Measurements from ENCODE around the gene TMEM167A. TPM values are rescaled to one million over a fixed set of nuclear protein-coding genes. Genes with fewer than 3 reads are reported as not detected.

TMEM167A gene
- total and polyA plus RNA-seq, 2 donors (not counting 1 experiment from before 2014, with no cell fraction given) = 9.2 to 41.2 TPM

DNA sequence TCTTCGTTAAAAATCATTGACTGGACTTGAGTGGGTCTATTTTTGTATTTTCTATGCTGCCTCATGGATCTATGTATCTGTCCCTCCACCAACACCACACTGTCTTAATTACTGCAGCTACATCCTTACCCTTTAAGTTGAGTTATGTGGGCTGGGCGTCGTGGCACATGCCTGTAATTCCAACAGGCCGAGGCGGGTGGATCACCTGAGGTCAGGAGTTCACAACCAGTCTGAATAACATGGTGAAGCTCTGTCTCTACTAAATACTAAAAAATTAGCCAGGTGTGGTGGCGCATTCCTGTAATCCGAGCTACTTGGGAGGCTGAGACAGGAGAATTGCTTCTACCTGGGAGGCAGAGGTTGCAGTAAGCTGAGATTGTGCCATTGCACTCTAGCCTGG lies 48.4 kb upstream of the TMEM167A start:
- WGBS (ENCODE audit: insufficient coverage) = 100% methylated on average over 4 of the region's 7 CpGs
- Histone ChIP-seq H3K27me3 (replicated peaks in 1 of 4; ENCODE audit: control extremely low read depth in 1 of 4, control insufficient read depth in 3 of 4, insufficient read depth in 4 of 4, low read length in 3 of 4) (no peaks in the 10 kb centered on the region), H3K4me3 (ENCODE audit: control extremely low read depth in 1 of 5, extremely low read depth in 1 of 5, insufficient read depth in 1 of 5, low read depth in 2 of 5, low read length in 4 of 5) (no peak overlapping the region), H3K79me2 (ENCODE audit: control insufficient read depth, insufficient read depth, low read length) (no peaks in the 10 kb centered on the region), H4K20me1 (ENCODE audit: control insufficient read depth, insufficient read depth, low read length, poor library complexity, severe bottlenecking) (no peaks in the 10 kb centered on the region), H3K9ac (ENCODE audit: low read length) (no peak overlapping the region), H3K4me2 (replicated peaks; ENCODE audit: low read depth, low read length, poor library complexity, severe bottlenecking) (no peak overlapping the region), H3K4me1 (ENCODE audit: control insufficient read depth in 2 of 2, insufficient read depth in 2 of 2, low read length in 2 of 2) (no peaks in the 10 kb centered on the region), H3K36me3 (replicated peaks in 1 of 2; ENCODE audit: control extremely low read depth in 1 of 2, control insufficient read depth in 1 of 2, extremely low read depth in 1 of 2, insufficient read depth in 2 of 2, low read length in 1 of 2) (no peaks in the 10 kb centered on the region), H3K9me3 (ENCODE audit: control extremely low read depth in 1 of 3, control insufficient read depth in 2 of 3, insufficient read depth in 1 of 3, low read length in 2 of 3) (peaks cover 0 to 3% (median 0%) of the 10 kb centered on the region in 3 donors), H3K27ac (ENCODE audit: low read length in 2 of 2) (no peak overlapping the region), H2AFZ (ENCODE audit: insufficient read depth, low read depth, low read length, poor library complexity, severe bottlenecking) (no peak overlapping the region)
- Mint-ChIP-seq H3K4me3 (no peak overlapping the region), H3K4me1 (no peaks in the 10 kb centered on the region), H3K27me3 (no peaks in the 10 kb centered on the region), H3K27ac (no peak overlapping the region), H3K9me3 (ENCODE audit: insufficient read depth) (peaks cover 6% of the 10 kb centered on the region)
- ATAC-seq (ENCODE audit: low read depth) = no peak
- intact Hi-C loops (cut with micrococcal nuclease) = no loop called here
- DNase-seq = no peak
- ChIA-PET CTCF (no interaction called here), POLR2A (no interaction called here)
- no peak for TF ChIP-seq EZH2 (IDR thresholded peaks at IDR 0.05; ENCODE audit: borderline replicate concordance, insufficient read depth, low read depth, low read length, poor library complexity, severe bottlenecking)
- TF ChIP-seq, protein P1, sequence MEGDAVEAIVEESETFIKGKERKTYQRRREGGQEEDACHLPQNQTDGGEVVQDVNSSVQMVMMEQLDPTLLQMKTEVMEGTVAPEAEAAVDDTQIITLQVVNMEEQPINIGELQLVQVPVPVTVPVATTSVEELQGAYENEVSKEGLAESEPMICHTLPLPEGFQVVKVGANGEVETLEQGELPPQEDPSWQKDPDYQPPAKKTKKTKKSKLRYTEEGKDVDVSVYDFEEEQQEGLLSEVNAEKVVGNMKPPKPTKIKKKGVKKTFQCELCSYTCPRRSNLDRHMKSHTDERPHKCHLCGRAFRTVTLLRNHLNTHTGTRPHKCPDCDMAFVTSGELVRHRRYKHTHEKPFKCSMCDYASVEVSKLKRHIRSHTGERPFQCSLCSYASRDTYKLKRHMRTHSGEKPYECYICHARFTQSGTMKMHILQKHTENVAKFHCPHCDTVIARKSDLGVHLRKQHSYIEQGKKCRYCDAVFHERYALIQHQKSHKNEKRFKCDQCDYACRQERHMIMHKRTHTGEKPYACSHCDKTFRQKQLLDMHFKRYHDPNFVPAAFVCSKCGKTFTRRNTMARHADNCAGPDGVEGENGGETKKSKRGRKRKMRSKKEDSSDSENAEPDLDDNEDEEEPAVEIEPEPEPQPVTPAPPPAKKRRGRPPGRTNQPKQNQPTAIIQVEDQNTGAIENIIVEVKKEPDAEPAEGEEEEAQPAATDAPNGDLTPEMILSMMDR (IDR thresholded peaks at IDR 0.05) = no peak

DNA sequence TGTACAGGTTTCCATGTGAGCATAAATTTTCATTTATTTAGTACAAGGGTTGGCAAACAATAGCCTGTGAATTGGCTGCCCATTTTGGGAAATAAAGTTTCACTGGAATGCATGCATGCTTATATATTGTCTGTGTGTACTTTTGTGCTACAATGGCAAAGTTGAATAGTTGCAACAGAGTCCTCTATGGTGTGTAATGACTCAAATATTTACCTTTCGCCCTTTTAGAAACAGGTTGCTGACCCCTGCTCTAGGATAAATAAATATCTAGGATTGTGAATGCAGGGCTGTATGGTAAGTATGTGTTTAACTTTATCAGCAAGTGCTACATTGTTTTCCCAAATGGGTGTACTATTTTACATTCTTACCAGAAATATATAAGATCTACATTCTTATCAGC lies 47.4 kb upstream of the TMEM167A start:
- ATAC-seq (ENCODE audit: low read depth) (no peak), DNase-seq (no peak)
- Histone ChIP-seq H3K79me2 (ENCODE audit: control insufficient read depth, insufficient read depth, low read length) (no peaks in the 10 kb centered on the region), H4K20me1 (ENCODE audit: control insufficient read depth, insufficient read depth, low read length, poor library complexity, severe bottlenecking) (no peaks in the 10 kb centered on the region), H2AFZ (ENCODE audit: insufficient read depth, low read depth, low read length, poor library complexity, severe bottlenecking) (no peak overlapping the region), H3K4me3 (ENCODE audit: control extremely low read depth in 1 of 5, extremely low read depth in 1 of 5, insufficient read depth in 1 of 5, low read depth in 2 of 5, low read length in 4 of 5) (no peak overlapping the region), H3K9me3 (ENCODE audit: control extremely low read depth in 1 of 3, control insufficient read depth in 2 of 3, insufficient read depth in 1 of 3, low read length in 2 of 3) (peaks cover 0 to 3% (median 0%) of the 10 kb centered on the region in 3 donors), H3K9ac (ENCODE audit: low read length) (no peak overlapping the region), H3K27me3 (replicated peaks in 1 of 4; ENCODE audit: control extremely low read depth in 1 of 4, control insufficient read depth in 3 of 4, insufficient read depth in 4 of 4, low read length in 3 of 4) (no peaks in the 10 kb centered on the region), H3K27ac (ENCODE audit: low read length in 2 of 2) (no peak overlapping the region), H3K36me3 (replicated peaks in 1 of 2; ENCODE audit: control extremely low read depth in 1 of 2, control insufficient read depth in 1 of 2, extremely low read depth in 1 of 2, insufficient read depth in 2 of 2, low read length in 1 of 2) (peaks cover 0 to 2% of the 10 kb centered on the region in 2 experiments), H3K4me2 (replicated peaks; ENCODE audit: low read depth, low read length, poor library complexity, severe bottlenecking) (no peak overlapping the region), H3K4me1 (ENCODE audit: control insufficient read depth in 2 of 2, insufficient read depth in 2 of 2, low read length in 2 of 2) (no peaks in the 10 kb centered on the region)
- H3K4me3 Mint-ChIP-seq = no peak overlapping the region
- H3K9me3 Mint-ChIP-seq (ENCODE audit: insufficient read depth) = peaks cover 6% of the 10 kb centered on the region
- H3K27ac Mint-ChIP-seq = no peak overlapping the region
- intact Hi-C loops (cut with micrococcal nuclease) = no loop called here
- H3K27me3 Mint-ChIP-seq = no peaks in the 10 kb centered on the region
- TF ChIP-seq EZH2 (IDR thresholded peaks at IDR 0.05; ENCODE audit: borderline replicate concordance, insufficient read depth, low read depth, low read length, poor library complexity, severe bottlenecking) = no peak
- TF ChIP-seq, protein P1 (IDR thresholded peaks at IDR 0.05) = no peak
- ChIA-PET POLR2A (no interaction called here), CTCF (no interaction called here)
- WGBS (ENCODE audit: insufficient coverage) = no CpG with 5 or more reads among the region's 1 CpG
- no peaks in the 10 kb centered on the region for H3K4me1 Mint-ChIP-seq
